ENCODE results near the gene HLA-DPA1. TPM values are rescaled to one million over a fixed set of nuclear protein-coding genes. Genes with fewer than 3 reads are reported as not detected.

The HLA-DPA1 gene
- total and polyA plus RNA-seq, 10 of the 15 experiments (the other 5 are each of a cell fraction or from before 2014, with no cell fraction given): 508 to 1,640 (median 829) TPM

- Histone ChIP-seq H3K4me2 (ENCODE audit: control insufficient read depth, insufficient read depth) (peak overlapping the region; percentile 49), H3K4me1 (ENCODE audit: control insufficient read depth, insufficient read depth, low read length) (peaks cover 22% of the 10 kb centered on the region), H3K79me2 (ENCODE audit: control insufficient read depth, insufficient read depth, low read length) (no peaks in the 10 kb centered on the region), H3K27ac (ENCODE audit: control insufficient read depth, insufficient read depth) (peak overlapping the region; percentile 70), H3K36me3 (ENCODE audit: control insufficient read depth in 2 of 2, insufficient read depth in 2 of 2, low read length in 1 of 2) (no peaks in the 10 kb centered on the region), H4K20me1 (ENCODE audit: control insufficient read depth, insufficient read depth) (no peaks in the 10 kb centered on the region), H2AFZ (ENCODE audit: control insufficient read depth, low read depth, low read length) (peak overlapping the region; percentile 13; the same call in 1 of the 2 replicates), H3K4me3 (no peak overlapping the region), H3K9ac (ENCODE audit: control insufficient read depth, insufficient read depth, low read length) (peak overlapping the region; percentile 7; the same call in 1 of the 2 replicates), H3K27me3 (replicated peaks in 1 of 2; ENCODE audit: control insufficient read depth in 2 of 2, insufficient read depth in 2 of 2, low read length in 1 of 2) (no peaks in the 10 kb centered on the region), H3K9me3 (replicated peaks; ENCODE audit: control insufficient read depth, insufficient read depth, low read length) (no peaks in the 10 kb centered on the region)
- FAIRE-seq: peak; percentile 68
- SMC1A ChIA-PET (ENCODE audit: uncharacterized antibody, unreplicated experiment): interaction anchor here (0.8 to 12.9 kb wide), 17 partner anchors 9 to 230 kb away, joined by 3 to 177 read pairs (median 9); partner anchors contain the start of genes HLA-DMA, HLA-DPA1 and HLA-DPB1
- BruUV-seq (replicated peaks): no TSS peak
- POLR2A ChIA-PET: interaction anchor here (0.6 to 14.8 kb wide), 13 partner anchors 9 to 573 kb away, joined by 3 to 240 read pairs (median 5); partner anchors contain the start of genes HLA-DPA1 and HLA-DPB1
- CTCF ChIA-PET: interaction anchor here (0.8 to 12.3 kb wide), 19 partner anchors 9 to 181 kb away, joined by 3 to 281 read pairs (median 4); partner anchors contain the start of genes HLA-DPA1, HLA-DPB1 and TAP2
- RAD21 ChIA-PET (ENCODE audit: unreplicated experiment): interaction anchor here (0.6 to 9.7 kb wide), 15 partner anchors 9 to 181 kb away, joined by 3 to 139 read pairs (median 4); partner anchors contain the start of genes HLA-DMA, HLA-DOA, HLA-DPA1 and HLA-DPB1
- 20% methylated on average over 6 of the region's 6 CpGs for WGBS (ENCODE audit: insufficient coverage, insufficient replicate concordance, low lambda C conversion rate, missing lambda C conversion rate)
- peak; percentile 86 for ATAC-seq
- intact Hi-C loops (cut with micrococcal nuclease; ENCODE audit: unreplicated experiment) (no loop called here), in situ Hi-C loops (cut with MboI) (loop anchor here (5.0 kb wide), 1 partner anchor 63 kb away; no protein-coding TSS in a partner anchor)
- DNase-seq (ENCODE audit: low read depth, low spot score): peak; percentile 38
- TF ChIP-seq IKZF2 (IDR thresholded peaks at IDR 0.05) (peak; percentile 78 to 79), TCF7 (IDR thresholded peaks at IDR 0.05; ENCODE audit: borderline replicate concordance) (no peak), ZNF217 (IDR thresholded peaks at IDR 0.05) (no peak), BACH1 (IDR thresholded peaks at IDR 0.05; ENCODE audit: borderline replicate concordance) (0 out of 2 replicates have a peak, but pooled peaks have one; percentile 26), MYB (IDR thresholded peaks at IDR 0.05; ENCODE audit: borderline replicate concordance, low read depth, low read length) (no peak), SREBF1 (IDR thresholded peaks at IDR 0.05; ENCODE audit: low read length) (no peak), ATF2 (IDR thresholded peaks at IDR 0.05; ENCODE audit: low read length) (no peak), IKZF1 (conservative IDR thresholded peaks at IDR 0.05) (peak; percentile 81), CTCF (IDR thresholded peaks at IDR 0.05 in 2 of 3, conservative IDR thresholded peaks at IDR 0.05 in 1 of 3; ENCODE audit: control insufficient read depth in 2 of 3, extremely low read depth in 1 of 3, insufficient read depth in 1 of 3, low read depth in 3 of 3, low read length in 3 of 3) (no peak), ASH2L (IDR thresholded peaks at IDR 0.05; ENCODE audit: borderline replicate concordance, low read depth) (no peak), POLR2A (IDR thresholded peaks at IDR 0.05; ENCODE audit: low read depth, low read length) (no peak), JUNB (IDR thresholded peaks at IDR 0.05) (no peak), ETV6 (conservative IDR thresholded peaks at IDR 0.05 in 1 of 2, IDR thresholded peaks at IDR 0.05 in 1 of 2; ENCODE audit: borderline replicate concordance in 1 of 2, low read depth in 1 of 2) (peak in 1 of 2 experiments; percentile 82; a peak in 2 of 4 replicates), CHD4 (IDR thresholded peaks at IDR 0.05) (no peak), TCF3 (IDR thresholded peaks at IDR 0.05; ENCODE audit: borderline replicate concordance, insufficient read depth, low read depth, low read length) (no peak), FOXM1 (IDR thresholded peaks at IDR 0.05; ENCODE audit: low read depth, low read length) (no peak), NRF1 (conservative IDR thresholded peaks at IDR 0.05; ENCODE audit: low read depth, low read length) (no peak), GATAD2B (conservative IDR thresholded peaks at IDR 0.05; ENCODE audit: low read depth) (0 out of 2 replicates have a peak, but pooled peaks have one; percentile 31), NFXL1 (IDR thresholded peaks at IDR 0.05; ENCODE audit: borderline replicate concordance) (no peak), NR2C1 (IDR thresholded peaks at IDR 0.05) (no peak), ATF3 (IDR thresholded peaks at IDR 0.05; ENCODE audit: borderline replicate concordance, extremely low read depth, low read depth, low read length) (no peak), SMAD5 (IDR thresholded peaks at IDR 0.05; ENCODE audit: low read depth) (0 out of 2 replicates have a peak, but pooled peaks have one; percentile 37)
Measured at GRCh38 chr6:33018904-33019303, 54.5 kb downstream of the HLA-DPA1 start.

All from GM12878 (cell line).